Keratinocyte (primary cell): ENCODE data around the gene GGT5. TPM values are rescaled to one million over a fixed set of nuclear protein-coding genes. Genes with fewer than 3 reads are reported as not detected.

ENCODE experiments used
- DNase-seq: peaks from one replicate; pipeline ENCODE4 v3.0.0-alpha.2; 2011; ENCODE audit warnings: low read depth, missing footprints, low spot score
- FAIRE-seq: peaks from 2 replicates; lab custom pipeline; 2011; peaks lifted over from hg19 to GRCh38; lab: Jason Lieb, UNC
- H2AFZ ChIP-seq: 2 replicates; pipeline ENCODE4 v1.6.0; 2012; ENCODE audit warnings: low read length, control low read depth, inconsistent platforms; ENCODE audit not compliant: control insufficient read depth
- H3K27ac ChIP-seq: 2 replicates; pipeline ENCODE4 v1.5.1; 2011; ENCODE audit warnings: low read length; ENCODE audit not compliant: control insufficient read depth, insufficient read depth
- H3K27me3 ChIP-seq: 3 replicates; pipeline ENCODE4 v1.6.0; 2011; ENCODE audit warnings: low read length; ENCODE audit not compliant: control insufficient read depth, insufficient read depth; ENCODE audit errors: extremely low read depth
- H3K36me3 ChIP-seq, 2 experiments: 2 replicates in 1 of 2; 3 replicates in 1 of 2; pipeline ENCODE4 v1.5.1; 2011; ENCODE audit warnings: low read length in 2 of 2, mild to moderate bottlenecking in 1 of 2; ENCODE audit not compliant: control insufficient read depth in 2 of 2, insufficient read depth in 2 of 2; ENCODE audit errors: extremely low read depth in 1 of 2
- H3K4me1 ChIP-seq: 3 replicates; pipeline ENCODE4 v1.5.1; 2011; ENCODE audit warnings: low read length; ENCODE audit not compliant: control insufficient read depth, insufficient read depth; ENCODE audit errors: extremely low read depth
- H3K4me2 ChIP-seq: 3 replicates; pipeline ENCODE4 v1.6.0; 2011; ENCODE audit warnings: low read depth, low read length; ENCODE audit not compliant: control insufficient read depth, insufficient read depth; ENCODE audit errors: extremely low read depth
- H3K4me3 ChIP-seq, 3 experiments: fragments of 200-600 bp in 1 of 3; sonication (generic) in 1 of 3; 2 replicates in 2 of 3; 3 replicates in 1 of 3; pipeline ENCODE4 v1.5.1; 2011 to 2016; ENCODE audit warnings: low read length in 3 of 3, mild to moderate bottlenecking in 3 of 3, control low read depth in 2 of 3, inconsistent platforms in 1 of 3, low read depth in 1 of 3, mixed read lengths in 1 of 3, mixed run types in 1 of 3, moderate library complexity in 1 of 3; ENCODE audit not compliant: control insufficient read depth in 2 of 3, insufficient read depth in 2 of 3; ENCODE audit errors: extremely low read depth in 1 of 3
- H3K79me2 ChIP-seq: 2 replicates; pipeline ENCODE4 v1.6.0; 2012; ENCODE audit warnings: low read length; ENCODE audit not compliant: control insufficient read depth, insufficient read depth
- H3K9ac ChIP-seq: 3 replicates; pipeline ENCODE4 v1.6.0; 2011; ENCODE audit warnings: low read length; ENCODE audit not compliant: control insufficient read depth, insufficient read depth; ENCODE audit errors: extremely low read depth
- H3K9me1 ChIP-seq: 3 replicates; pipeline ENCODE4 v1.6.0; 2011; ENCODE audit warnings: low read length; ENCODE audit not compliant: control insufficient read depth, insufficient read depth; ENCODE audit errors: extremely low read depth
- H3K9me3 ChIP-seq: 2 replicates; pipeline ENCODE4 v1.5.1; 2012; ENCODE audit warnings: low read depth, low read length; ENCODE audit not compliant: control insufficient read depth
- H4K20me1 ChIP-seq: 3 replicates; pipeline ENCODE4 v1.6.0; 2011; ENCODE audit warnings: low read length; ENCODE audit not compliant: control insufficient read depth, insufficient read depth; ENCODE audit errors: extremely low read depth
- EZH2 ChIP-seq: IDR thresholded peaks from one replicate; pipeline ENCODE4 v1.6.1; 2012; ENCODE audit warnings: inconsistent platforms, mild to moderate bottlenecking, low read length, moderate library complexity
- dilution Hi-C: fragments of 300-500 bp; cut with MboI; formaldehyde crosslinking; loops from one replicate; pipeline ENCODE4 v1.7.0; 2020; ENCODE audit warnings: low sequenced_read_pairs; ENCODE audit not compliant: extremely low pct_ligation_motif_present
- polyA plus RNA-seq, 5 experiments: library from polyadenylated mRNA; depleted of rRNA in 3 of 5; stranded (reverse) in 3 of 5; stranded (forward) in 1 of 5; unstranded in 1 of 5; fragments of >200 nt; gene quantifications; 1 replicate in 1 of 5; 2 replicates in 3 of 5; 3 replicates in 1 of 5; pipeline versions ENCODE4 v1.2.1 to v1.2.3, GENCODE V29; 2011 to 2012; ENCODE audit warnings: missing spikeins in 2 of 5, low read depth in 1 of 5, low replicate concordance in 1 of 5
- TF ChIP-seq, protein P1 (sequence below), 3 experiments: IDR thresholded peaks in 1 of 3; conservative IDR thresholded peaks in 1 of 3; optimal IDR thresholded peaks in 1 of 3; 2 replicates in 2 of 3; 3 replicates in 1 of 3; pipeline versions ENCODE3 to v1.5.1; 2011; ENCODE audit warnings: low read length in 3 of 3, mild to moderate bottlenecking in 3 of 3, moderate library complexity in 2 of 3, control low read depth in 1 of 3, inconsistent platforms in 1 of 3; ENCODE audit not compliant: insufficient read depth in 2 of 3; ENCODE audit errors: extremely low read depth in 1 of 3

Gene GGT5
- polyA plus RNA-seq, 1 donor (not counting 4 experiments of a cell fraction or from before 2014, with no cell fraction given) = not detected

DNA sequence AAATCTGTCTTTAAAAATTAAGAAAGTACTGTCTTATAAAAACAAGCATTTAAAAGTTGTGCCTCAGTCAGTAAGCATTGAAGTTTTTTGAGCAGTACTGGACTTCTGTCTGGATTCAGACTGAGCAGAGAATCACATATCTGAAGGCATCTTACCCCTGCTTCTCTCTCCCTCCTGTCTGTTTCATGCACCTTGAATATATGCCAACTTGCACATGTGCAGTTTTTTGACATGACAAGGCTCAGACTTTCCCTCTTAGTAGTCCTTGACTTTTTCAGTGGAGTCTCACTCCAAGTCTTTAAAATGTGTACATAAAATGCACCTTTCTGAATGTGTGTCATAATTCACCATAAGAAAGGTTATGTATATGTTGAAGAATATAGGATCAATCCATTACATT lies 45.6 kb upstream of the GGT5 start:
- Histone ChIP-seq H3K4me2 (no peak overlapping the region), H3K79me2 (peaks cover 52% of the 10 kb centered on the region), H3K9me3 (no peaks in the 10 kb centered on the region), H3K27ac (no peak overlapping the region), H3K27me3 (no peaks in the 10 kb centered on the region), H3K9ac (no peak overlapping the region), H4K20me1 (peaks cover 11% of the 10 kb centered on the region), H2AFZ (no peak overlapping the region), H3K9me1 (no peaks in the 10 kb centered on the region), H3K4me3 (no peak overlapping the region), H3K4me1 (no peaks in the 10 kb centered on the region), H3K36me3 (peaks cover 0 to 1% of the 10 kb centered on the region in 2 experiments)
- no peak for TF ChIP-seq EZH2
- TF ChIP-seq, protein P1, sequence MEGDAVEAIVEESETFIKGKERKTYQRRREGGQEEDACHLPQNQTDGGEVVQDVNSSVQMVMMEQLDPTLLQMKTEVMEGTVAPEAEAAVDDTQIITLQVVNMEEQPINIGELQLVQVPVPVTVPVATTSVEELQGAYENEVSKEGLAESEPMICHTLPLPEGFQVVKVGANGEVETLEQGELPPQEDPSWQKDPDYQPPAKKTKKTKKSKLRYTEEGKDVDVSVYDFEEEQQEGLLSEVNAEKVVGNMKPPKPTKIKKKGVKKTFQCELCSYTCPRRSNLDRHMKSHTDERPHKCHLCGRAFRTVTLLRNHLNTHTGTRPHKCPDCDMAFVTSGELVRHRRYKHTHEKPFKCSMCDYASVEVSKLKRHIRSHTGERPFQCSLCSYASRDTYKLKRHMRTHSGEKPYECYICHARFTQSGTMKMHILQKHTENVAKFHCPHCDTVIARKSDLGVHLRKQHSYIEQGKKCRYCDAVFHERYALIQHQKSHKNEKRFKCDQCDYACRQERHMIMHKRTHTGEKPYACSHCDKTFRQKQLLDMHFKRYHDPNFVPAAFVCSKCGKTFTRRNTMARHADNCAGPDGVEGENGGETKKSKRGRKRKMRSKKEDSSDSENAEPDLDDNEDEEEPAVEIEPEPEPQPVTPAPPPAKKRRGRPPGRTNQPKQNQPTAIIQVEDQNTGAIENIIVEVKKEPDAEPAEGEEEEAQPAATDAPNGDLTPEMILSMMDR (optimal IDR thresholded peaks at IDR 0.05 in 1 of 3, IDR thresholded peaks at IDR 0.05 in 1 of 3, conservative IDR thresholded peaks at IDR 0.05 in 1 of 3; ENCODE audit: extremely low read depth in 1 of 3, insufficient read depth in 2 of 3, low read length in 3 of 3) = no peak
- dilution Hi-C loops = no loop called here
- no peak for FAIRE-seq
- no peak for DNase-seq

DNA sequence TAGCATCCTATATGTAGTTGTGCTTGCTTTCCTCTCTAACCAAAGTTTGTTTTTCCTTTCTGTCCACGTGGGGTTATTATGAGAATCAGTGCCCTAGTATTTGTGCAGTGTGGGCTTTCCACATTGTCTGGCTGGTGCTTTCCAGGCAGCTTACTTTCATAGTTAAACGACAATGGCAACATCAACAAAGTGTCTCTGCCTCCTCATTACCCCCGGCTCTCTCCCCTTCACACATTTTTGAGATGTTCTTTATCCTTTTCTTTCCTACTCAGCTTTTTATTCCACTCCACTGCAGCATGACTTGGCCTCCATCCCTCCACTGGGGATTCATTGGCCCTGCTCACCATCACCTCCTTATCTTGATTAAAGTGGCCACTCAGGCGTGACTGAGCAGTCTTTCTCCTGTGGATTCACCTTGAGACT lies 44.9 kb upstream of the GGT5 start:
- Histone ChIP-seq H4K20me1 (peaks cover 11% of the 10 kb centered on the region), H3K4me3 (no peak overlapping the region), H3K4me2 (no peak overlapping the region), H3K36me3 (peaks cover 0 to 1% of the 10 kb centered on the region in 2 experiments), H2AFZ (no peak overlapping the region), H3K27ac (no peak overlapping the region), H3K27me3 (no peaks in the 10 kb centered on the region), H3K79me2 (peaks cover 59% of the 10 kb centered on the region), H3K9me1 (no peaks in the 10 kb centered on the region), H3K4me1 (peaks cover 3% of the 10 kb centered on the region), H3K9me3 (no peaks in the 10 kb centered on the region), H3K9ac (no peak overlapping the region)
- FAIRE-seq (no peak), DNase-seq (no peak)
- no peak for TF ChIP-seq EZH2
- TF ChIP-seq, protein P1 (optimal IDR thresholded peaks at IDR 0.05 in 1 of 3, IDR thresholded peaks at IDR 0.05 in 1 of 3, conservative IDR thresholded peaks at IDR 0.05 in 1 of 3; ENCODE audit: extremely low read depth in 1 of 3, insufficient read depth in 2 of 3, low read length in 3 of 3) = no peak
- dilution Hi-C loops = no loop called here
